SK-N-SH (cell line): ENCODE data around the gene DMD. TPM values are rescaled to one million over a fixed set of nuclear protein-coding genes. Genes with fewer than 3 reads are reported as not detected.

Experiments
- CTCF ChIA-PET: fragments of 300-600, 350-600 bp; formaldehyde crosslinking; extraction: SDS; loops from one replicate; lab custom pipeline; 2021; lab: Yijun Ruan, JAX
- POLR2A ChIA-PET: fragments of 350-600 bp; sonication (Branson Sonifier 250); formaldehyde crosslinking; extraction: SDS; loops from one replicate; lab custom pipeline; 2020; ENCODE audit warnings: antibody characterized with exemption, inconsistent platforms; lab: Yijun Ruan, JAX
- DNase-seq: peaks from one replicate; pipeline ENCODE4 v3.0.0; 2012
- H2AFZ ChIP-seq: fragments of 200-600 bp; sonication (generic); 2 replicates; pipeline ENCODE4 v1.8.1; 2016; ENCODE audit warnings: antibody characterized with exemption, mild to moderate bottlenecking, low read depth
- H3F3A ChIP-seq: fragments of 200-600 bp; sonication (generic); replicated peaks from 2 replicates; pipeline ENCODE3; 2016; ENCODE audit warnings: antibody characterized with exemption, mild to moderate bottlenecking; ENCODE audit not compliant: insufficient read depth
- H3K27ac ChIP-seq, 2 experiments: fragments of 200-500 bp in 1 of 2; fragments of 200-600 bp in 1 of 2; sonication (Bioruptor generic) in 1 of 2; sonication (generic), shearing (Covaris generic) in 1 of 2; 2 replicates each; pipeline versions ENCODE4 v1.5.1 to v1.6.1; 2014 to 2016; ENCODE audit warnings: low read depth in 2 of 2, inconsistent platforms in 1 of 2, low read length in 1 of 2, mild to moderate bottlenecking in 1 of 2, mixed read lengths in 1 of 2
- H3K27me3 ChIP-seq: fragments of 200-600 bp; sonication (generic), shearing (Covaris generic); 2 replicates; pipeline ENCODE4 v1.6.1; 2016; ENCODE audit warnings: mixed run types; ENCODE audit not compliant: insufficient read depth
- H3K36me3 ChIP-seq, 2 experiments: fragments of 200-500 bp in 1 of 2; fragments of 200-600 bp in 1 of 2; sonication (Bioruptor generic) in 1 of 2; sonication (generic) in 1 of 2; replicated peaks in 1 of 2; 2 replicates each; pipeline versions ENCODE3 to v1.5.1; 2014 to 2016; ENCODE audit warnings: low read length in 1 of 2, mild to moderate bottlenecking in 1 of 2; ENCODE audit not compliant: insufficient read depth in 2 of 2, control insufficient read depth in 1 of 2
- H3K4me1 ChIP-seq, 2 experiments: fragments of 200-500 bp in 1 of 2; fragments of 200-600 bp in 1 of 2; sonication (Bioruptor generic) in 1 of 2; sonication (generic), shearing (Covaris generic) in 1 of 2; 2 replicates each; pipeline versions ENCODE4 v1.5.1 to v1.6.1; 2014 to 2016; ENCODE audit warnings: low read depth in 1 of 2, low read length in 1 of 2, mixed run types in 1 of 2; ENCODE audit not compliant: insufficient read depth in 2 of 2, control insufficient read depth in 1 of 2
- H3K4me2 ChIP-seq: fragments of 200-600 bp; sonication (generic), shearing (Covaris generic); 2 replicates; pipeline ENCODE4 v1.6.1; 2017; ENCODE audit warnings: mixed run types
- H3K4me3 ChIP-seq, 2 experiments: fragments of 200-500 bp in 1 of 2; fragments of 200-600 bp in 1 of 2; sonication (Bioruptor generic) in 1 of 2; sonication (generic), shearing (Covaris generic) in 1 of 2; 2 replicates each; pipeline versions ENCODE4 v1.5.1 to v1.8.1; 2014 to 2016; ENCODE audit warnings: low read depth in 2 of 2, inconsistent platforms in 1 of 2, low read length in 1 of 2, mild to moderate bottlenecking in 1 of 2, mixed read lengths in 1 of 2, moderate library complexity in 1 of 2
- H3K79me2 ChIP-seq: fragments of 200-600 bp; sonication (generic); 2 replicates; pipeline ENCODE4 v1.8.1; 2017; ENCODE audit warnings: mild to moderate bottlenecking; ENCODE audit not compliant: insufficient read depth
- H3K9ac ChIP-seq: fragments of 200-600 bp; sonication (generic); 2 replicates; pipeline ENCODE4 v1.6.1; 2017; ENCODE audit warnings: mixed run types
- H3K9me2 ChIP-seq: fragments of 200-600 bp; sonication (generic); 2 replicates; pipeline ENCODE4 v1.6.1; 2017; ENCODE audit warnings: mixed run types
- H3K9me3 ChIP-seq: fragments of 200-600 bp; sonication (generic); 2 replicates; pipeline ENCODE4 v1.6.1; 2017; ENCODE audit warnings: mixed run types, mild to moderate bottlenecking, moderate library complexity
- H4K20me1 ChIP-seq: fragments of 200-600 bp; sonication (generic); 2 replicates; pipeline ENCODE4 v1.6.1; 2017; ENCODE audit warnings: mild to moderate bottlenecking, mixed run types; ENCODE audit not compliant: insufficient read depth
- EZH2phosphoT487 ChIP-seq: fragments of 200-600 bp; sonication (generic); IDR thresholded peaks from 2 replicates; pipeline ENCODE4 v1.6.1; 2017; ENCODE audit warnings: low read depth, mixed run types, mild to moderate bottlenecking, antibody characterized with exemption, moderate library complexity, borderline replicate concordance
- GABPA ChIP-seq: IDR thresholded peaks from 2 replicates; pipeline ENCODE4 v1.4.0; 2012; ENCODE audit warnings: low read depth, mild to moderate bottlenecking
- GATA2 ChIP-seq: sonication (generic); formaldehyde crosslinking; IDR thresholded peaks from 2 replicates; pipeline ENCODE4 v1.5.0; 2020; ENCODE audit warnings: mild to moderate bottlenecking, missing genetic modification reagents
- MAX ChIP-seq: IDR thresholded peaks from 2 replicates; pipeline ENCODE4 v1.4.0; 2012; ENCODE audit warnings: low read depth
- NRF1 ChIP-seq: IDR thresholded peaks from 2 replicates; pipeline ENCODE4 v1.6.1; 2012; ENCODE audit warnings: low read depth, mild to moderate bottlenecking, low read length
- RCOR1 ChIP-seq: fragments of 150-350 bp; IDR thresholded peaks from 2 replicates; pipeline ENCODE4 v1.6.1; 2017; ENCODE audit warnings: antibody characterized with exemption, low read length
- REST ChIP-seq: IDR thresholded peaks from 2 replicates; pipeline ENCODE4 v1.6.1; 2012; ENCODE audit warnings: mild to moderate bottlenecking, low read depth, low read length, moderate library complexity
- USF2 ChIP-seq: fragments of 150-350 bp; IDR thresholded peaks from 2 replicates; pipeline ENCODE4 v1.6.1; 2017; ENCODE audit warnings: antibody characterized with exemption, low read length, low read depth, borderline replicate concordance
- ZBTB33 ChIP-seq: IDR thresholded peaks from 2 replicates; pipeline ENCODE4 v1.4.0; 2012; ENCODE audit warnings: low read depth, borderline replicate concordance
- WGBS: methylation state at CpG from one replicate; pipeline ENCODE4 v1.1.6; 2017; ENCODE audit warnings: low lambda C conversion rate; 5-methylcytosine and 5-hydroxymethylcytosine counted together
- polyA plus RNA-seq, 3 experiments: library from polyadenylated mRNA; depleted of rRNA; stranded (reverse); fragments of >200 nt; gene quantifications; 2 replicates each; pipeline ENCODE4 v1.2.3, GENCODE V29; 2012

The DMD gene
- polyA plus RNA-seq, 1 of the 3 experiments (the other 2 are of a cell fraction), result 3.9 TPM

GRCh38 chrX:32139476-32139875 lies 1071.9 kb downstream of the DMD start:
- Histone ChIP-seq H3K4me2 (no peak overlapping the region), H3K9me3 (no peaks in the 10 kb centered on the region), H3K27me3 (no peaks in the 10 kb centered on the region), H2AFZ (no peak overlapping the region), H3K36me3 (no peaks in the 10 kb centered on the region), H4K20me1 (no peaks in the 10 kb centered on the region), H3K9ac (no peak overlapping the region), H3K79me2 (no peaks in the 10 kb centered on the region), H3K27ac (no peak overlapping the region), H3F3A (no peaks in the 10 kb centered on the region), H3K9me2 (no peaks in the 10 kb centered on the region), H3K4me3 (no peak overlapping the region), H3K4me1 (no peaks in the 10 kb centered on the region)
- ChIA-PET CTCF (interaction anchor here (0.7 kb wide), 1 partner anchor 10 kb away, joined by 3 read pairs; no protein-coding TSS in a partner anchor), POLR2A (no interaction called here)
- TF ChIP-seq GATA2, result no peak
- no peak for TF ChIP-seq MAX
- no peak for TF ChIP-seq RCOR1
- TF ChIP-seq EZH2phosphoT487, result no peak
- TF ChIP-seq USF2, result no peak
- no peak for TF ChIP-seq GABPA
- TF ChIP-seq ZBTB33, result no peak
- DNase-seq, result no peak

- CTCF ChIA-PET, result interaction anchor here (1.3 kb wide), 1 partner anchor 17 kb away, joined by 3 read pairs; no protein-coding TSS in a partner anchor
- DNase-seq, result no peak
- Histone ChIP-seq H3K9me3 (no peaks in the 10 kb centered on the region), H3K79me2 (no peaks in the 10 kb centered on the region), H3K27ac (no peak overlapping the region), H3K4me2 (no peak overlapping the region), H3K4me1 (no peaks in the 10 kb centered on the region), H4K20me1 (no peaks in the 10 kb centered on the region), H3K36me3 (no peaks in the 10 kb centered on the region), H2AFZ (no peak overlapping the region), H3K4me3 (no peak overlapping the region)
- 5% methylated on average over 2 of the region's 2 CpGs for WGBS
- TF ChIP-seq ZBTB33, result no peak
- no peak for TF ChIP-seq NRF1
- peak; percentile 93 for TF ChIP-seq REST
- TF ChIP-seq, all 33 proteins: peak for 1
- no peaks in the 10 kb centered on the region for H3K9me2 ChIP-seq
- no peak overlapping the region for H3K9ac ChIP-seq
- no peaks in the 10 kb centered on the region for H3F3A ChIP-seq
- POLR2A ChIA-PET, result no interaction called here
- H3K27me3 ChIP-seq, result no peaks in the 10 kb centered on the region
Observed at GRCh38 chrX:32137525-32137924, 1073.8 kb downstream of the DMD start.
